Measurements from ENCODE around the gene NCL. TPM values are rescaled to one million over a fixed set of nuclear protein-coding genes. Genes with fewer than 3 reads are reported as not detected.

Gene NCL
- total and polyA plus RNA-seq, 2 of the 13 experiments (the other 11 are each of a cell fraction or from before 2014, with no cell fraction given): 105 to 779 TPM

- TF ChIP-seq KDM2A (CRISPR knock-in tag; IDR thresholded peaks at IDR 0.05; ENCODE audit: borderline replicate concordance, low read depth): peak; percentile 85
- TF ChIP-seq HMGXB3 (CRISPR knock-in tag; IDR thresholded peaks at IDR 0.05; ENCODE audit: borderline replicate concordance): 0 out of 2 replicates have a peak, but pooled peaks have one; percentile 19
- TF ChIP-seq JARID2 (CRISPR knock-in tag; IDR thresholded peaks at IDR 0.05; ENCODE audit: insufficient replicate concordance): peak; percentile 31
- no peak for TF ChIP-seq SIN3A (IDR thresholded peaks at IDR 0.05; ENCODE audit: borderline replicate concordance, low read depth, low read length)
- TF ChIP-seq ZNF7 (CRISPR knock-in tag; IDR thresholded peaks at IDR 0.05): no peak
- no peak for TF ChIP-seq KMT2B (CRISPR knock-in tag; IDR thresholded peaks at IDR 0.05)
- peak; percentile 55 for TF ChIP-seq SP4 (CRISPR knock-in tag; IDR thresholded peaks at IDR 0.05)
- TF ChIP-seq ZNF264 (CRISPR knock-in tag; IDR thresholded peaks at IDR 0.05): no peak
- TF ChIP-seq RARG (CRISPR knock-in tag; IDR thresholded peaks at IDR 0.05; ENCODE audit: low read depth): no peak
- TF ChIP-seq ZBTB34 (CRISPR knock-in tag; IDR thresholded peaks at IDR 0.05): no peak
- TF ChIP-seq ATRX (CRISPR knock-in tag; IDR thresholded peaks at IDR 0.05; ENCODE audit: borderline replicate concordance): no peak
- no peak for TF ChIP-seq NFIB (CRISPR knock-in tag; IDR thresholded peaks at IDR 0.05; ENCODE audit: borderline replicate concordance)
- 0 out of 2 replicates have a peak, but pooled peaks have one; percentile 79 for TF ChIP-seq ZNF713 (CRISPR knock-in tag; IDR thresholded peaks at IDR 0.05)
- peak; percentile 81 for TF ChIP-seq ZNF883 (CRISPR knock-in tag; IDR thresholded peaks at IDR 0.05; ENCODE audit: not compliant biosample characterization)
- TF ChIP-seq MEF2D (CRISPR knock-in tag; IDR thresholded peaks at IDR 0.05): no peak
- TF ChIP-seq ZNF850 (CRISPR knock-in tag; conservative IDR thresholded peaks at IDR 0.05): no peak
- TF ChIP-seq DPF2 (CRISPR knock-in tag; IDR thresholded peaks at IDR 0.05; ENCODE audit: borderline replicate concordance, low read depth): no peak
- TF ChIP-seq BHLHE40 (IDR thresholded peaks at IDR 0.05; ENCODE audit: low read length): no peak; the same call in 1 of the 2 replicates
- TF ChIP-seq ZNF839 (CRISPR knock-in tag; IDR thresholded peaks at IDR 0.05; ENCODE audit: borderline replicate concordance): 0 out of 2 replicates have a peak, but pooled peaks have one; percentile 56
- no peak for TF ChIP-seq ZNF460 (CRISPR knock-in tag; IDR thresholded peaks at IDR 0.05; ENCODE audit: borderline replicate concordance)
- no peak for TF ChIP-seq IRF1 (CRISPR knock-in tag; IDR thresholded peaks at IDR 0.05; ENCODE audit: low read depth)
- peak; percentile 18; the same call in 1 of the 2 replicates for TF ChIP-seq ZBTB38 (CRISPR knock-in tag; IDR thresholded peaks at IDR 0.05)
Observed at GRCh38 chr2:231411831-231412617, 52.3 kb downstream of the NCL start (continued).

Measured in HepG2 (cell line).